T-cell (primary cell): ENCODE results near the gene CLDN10. TPM values are rescaled to one million over a fixed set of nuclear protein-coding genes. Genes with fewer than 3 reads are reported as not detected.

Source experiments
- ATAC-seq, 4 experiments: fragments of 200-7000 bp in 3 of 4; fragments of 150-1000 bp in 1 of 4; cut with Tn5 transposase; replicated peaks in 1 of 4; 1 replicate in 3 of 4; 2 replicates in 1 of 4; pipeline ENCODE4 v1.10.0; 2021; ENCODE audit warnings: moderate library complexity in 3 of 4, mild to moderate bottlenecking in 2 of 4, moderate number of reproducible peaks in 1 of 4
- CTCF ChIA-PET, 2 donors: fragments of 300-600 bp; sonication (Branson Sonifier 250); formaldehyde crosslinking; loops; one replicate each; lab custom pipeline; 2022; ENCODE audit warnings: antibody characterized with exemption in 2 of 2; lab: Charles Lee
- POLR2A ChIA-PET, 2 donors: fragments of 300-600 bp; sonication (Branson Sonifier 250); formaldehyde crosslinking; loops; one replicate each; lab custom pipeline; 2022; ENCODE audit warnings: antibody characterized with exemption in 2 of 2; lab: Charles Lee
- DNase-seq, 35 experiments: peaks; one replicate each; pipeline versions ENCODE4 v3.0.0 to v3.0.0-alpha.2; 2013 to 2023
- H3K27ac ChIP-seq: one replicate; pipeline ENCODE4 v1.5.1; 2013; ENCODE audit warnings: low read length
- H3K27me3 ChIP-seq, 2 experiments: replicated peaks in 1 of 2; 1 replicate in 1 of 2; 2 replicates in 1 of 2; pipeline versions ENCODE4 v1.6.1 to v1.7.0; 2013; ENCODE audit warnings: low read length in 1 of 2, mixed read lengths in 1 of 2; ENCODE audit not compliant: control insufficient read depth in 2 of 2, insufficient read depth in 2 of 2; ENCODE audit errors: extremely low read depth in 1 of 2
- H3K36me3 ChIP-seq, 2 donors: 1 replicate in 1 of 2; 2 replicates in 1 of 2; pipeline versions ENCODE4 v1.6.1 to v1.7.0; 2013; ENCODE audit warnings: low read length in 1 of 2; ENCODE audit not compliant: control insufficient read depth in 2 of 2, insufficient read depth in 1 of 2; ENCODE audit errors: extremely low read depth in 1 of 2
- H3K4me1 ChIP-seq, 2 experiments: 1 replicate in 1 of 2; 2 replicates in 1 of 2; pipeline versions ENCODE4 v1.6.1 to v1.7.0; 2013; ENCODE audit warnings: low read length in 2 of 2, mixed read lengths in 1 of 2; ENCODE audit not compliant: insufficient read depth in 2 of 2, control insufficient read depth in 1 of 2; ENCODE audit errors: extremely low read depth in 1 of 2
- H3K4me3 ChIP-seq, 2 donors: 1 replicate in 1 of 2; 2 replicates in 1 of 2; pipeline versions ENCODE4 v1.5.1 to v1.7.0; 2013; ENCODE audit warnings: mild to moderate bottlenecking in 2 of 2, low read length in 1 of 2, moderate library complexity in 1 of 2; ENCODE audit not compliant: control insufficient read depth in 1 of 2; ENCODE audit errors: extremely low read depth in 1 of 2
- H3K9me3 ChIP-seq: 2 replicates; pipeline ENCODE4 v1.7.0; 2013
- H3K27ac Mint-ChIP-seq, 2 donors: one replicate each; pipeline ENCODE4 v1.8.0; 2020 to 2021; ENCODE audit warnings: mild to moderate bottlenecking in 2 of 2, mixed read lengths in 2 of 2
- H3K27me3 Mint-ChIP-seq, 2 donors: one replicate each; pipeline ENCODE4 v1.8.0; 2021 to 2022; ENCODE audit warnings: mixed read lengths in 2 of 2
- H3K36me3 Mint-ChIP-seq: one replicate; pipeline ENCODE4 v1.8.0; 2021; ENCODE audit warnings: mixed read lengths
- H3K4me1 Mint-ChIP-seq, 3 donors: one replicate each; pipeline ENCODE4 v1.8.0; 2020 to 2022; ENCODE audit warnings: mixed read lengths in 3 of 3, mild to moderate bottlenecking in 1 of 3
- H3K4me3 Mint-ChIP-seq, 3 donors: one replicate each; pipeline ENCODE4 v1.8.0; 2020 to 2022; ENCODE audit warnings: mild to moderate bottlenecking in 3 of 3, mixed read lengths in 3 of 3, moderate library complexity in 3 of 3
- H3K9me3 Mint-ChIP-seq, 3 donors: one replicate each; pipeline ENCODE4 v1.8.0; 2020 to 2022; ENCODE audit warnings: mixed read lengths in 3 of 3
- WGBS: methylation state at CpG from one replicate; pipeline ENCODE4 v1.1.5; 2013; ENCODE audit warnings: missing lambda C conversion rate; ENCODE audit not compliant: insufficient coverage; 5-methylcytosine and 5-hydroxymethylcytosine counted together
- total RNA-seq, 35 experiments: library from RNA in 6 of 35; stranded (reverse) in 6 of 35; fragments of 120-200 nt in 1 of 35; gene quantifications; one replicate each; pipeline versions ENCODE4 v1.2.1 to v1.2.4 and lab custom pipeline; 2013 to 2026

CLDN10 gene
- total RNA-seq, 5 donors from 2014 or later (not counting 1 experiment from before 2014, with no cell fraction given), result 0.32 TPM; not detected in 4

GRCh38 chr13:95596701-95597100 lies 44.2 kb downstream of the CLDN10 start:
- Mint-ChIP-seq H3K9me3 (no peaks in the 10 kb centered on the region), H3K4me3 (no peak overlapping the region), H3K36me3 (no peaks in the 10 kb centered on the region), H3K27ac (no peak overlapping the region), H3K27me3 (peaks cover 3 to 7% of the 10 kb centered on the region in 2 donors), H3K4me1 (no peaks in the 10 kb centered on the region)
- no CpG with 5 or more reads among the region's 1 CpG for WGBS
- ChIA-PET CTCF (no interaction called here), POLR2A (no interaction called here)
- Histone ChIP-seq H3K27ac (no peak overlapping the region), H3K4me3 (no peak overlapping the region), H3K4me1 (no peaks in the 10 kb centered on the region), H3K27me3 (peaks cover 0 to 7% of the 10 kb centered on the region in 2 experiments), H3K9me3 (no peaks in the 10 kb centered on the region), H3K36me3 (no peaks in the 10 kb centered on the region)
- DNase-seq, result no peak
- ATAC-seq, result no peak

GRCh38 chr13:95601216-95601615 lies 48.7 kb downstream of the CLDN10 start:
- no peaks in the 10 kb centered on the region for H3K9me3 ChIP-seq
- H3K4me3 ChIP-seq, result no peak overlapping the region
- Mint-ChIP-seq H3K9me3 (no peaks in the 10 kb centered on the region), H3K4me3 (no peak overlapping the region), H3K27ac (no peak overlapping the region), H3K36me3 (no peaks in the 10 kb centered on the region), H3K4me1 (no peaks in the 10 kb centered on the region), H3K27me3 (peaks cover 10 to 13% of the 10 kb centered on the region in 2 donors)
- H3K36me3 ChIP-seq, result no peaks in the 10 kb centered on the region
- no peaks in the 10 kb centered on the region for H3K4me1 ChIP-seq
- 56% methylated on average over 2 of the region's 2 CpGs for WGBS
- ATAC-seq (no peak), DNase-seq (no peak)
- H3K27me3 ChIP-seq, result peaks cover 0 to 18% of the 10 kb centered on the region in 2 experiments
- H3K27ac ChIP-seq, result no peak overlapping the region
- POLR2A ChIA-PET, result no interaction called here
- CTCF ChIA-PET, result interaction anchor here in 1 of 2 donors (0.5 kb wide), 1 partner anchor 20 kb away, joined by 3 read pairs; no protein-coding TSS in a partner anchor

- Mint-ChIP-seq H3K4me3 (no peak overlapping the region), H3K9me3 (no peaks in the 10 kb centered on the region)
- no peaks in the 10 kb centered on the region for H3K4me1 ChIP-seq
Measured at GRCh38 chr13:95601906-95602305, 49.4 kb downstream of the CLDN10 start.

GRCh38 chr13:95603887-95604555 lies 51.5 kb downstream of the CLDN10 start:
- ChIA-PET CTCF (interaction anchor here (0.5 to 0.7 kb wide), 3 partner anchors 16 to 306 kb away, joined by 3 to 5 read pairs (median 3); no protein-coding TSS in a partner anchor), POLR2A (no interaction called here)
- Mint-ChIP-seq H3K27me3 (peaks cover 14 to 19% of the 10 kb centered on the region in 2 donors), H3K9me3 (no peaks in the 10 kb centered on the region), H3K4me1 (no peaks in the 10 kb centered on the region), H3K36me3 (no peaks in the 10 kb centered on the region), H3K4me3 (no peak overlapping the region), H3K27ac (no peak overlapping the region)
- Histone ChIP-seq H3K27ac (no peak overlapping the region), H3K36me3 (no peaks in the 10 kb centered on the region), H3K9me3 (no peaks in the 10 kb centered on the region), H3K4me1 (no peaks in the 10 kb centered on the region), H3K27me3 (peaks cover 0 to 18% of the 10 kb centered on the region in 2 experiments), H3K4me3 (no peak overlapping the region)
- no peak for DNase-seq
- WGBS, result 87% methylated on average over 7 of the region's 12 CpGs
- no peak for ATAC-seq

More at GRCh38 chr13:95601906-95602305, 49.4 kb downstream of the CLDN10 start:
- DNase-seq (no peak), ATAC-seq (no peak)
- Mint-ChIP-seq H3K27me3 (peaks cover 10 to 13% of the 10 kb centered on the region in 2 donors), H3K4me1 (no peaks in the 10 kb centered on the region), H3K27ac (no peak overlapping the region), H3K36me3 (no peaks in the 10 kb centered on the region)
- WGBS, result 79% methylated on average over 6 of the region's 6 CpGs
- ChIA-PET CTCF (no interaction called here), POLR2A (no interaction called here)
- no peaks in the 10 kb centered on the region for H3K9me3 ChIP-seq
- no peak overlapping the region for H3K4me3 ChIP-seq
- H3K36me3 ChIP-seq, result no peaks in the 10 kb centered on the region
- peaks cover 0 to 18% of the 10 kb centered on the region in 2 experiments for H3K27me3 ChIP-seq
- H3K27ac ChIP-seq, result no peak overlapping the region

- H3K9me3 Mint-ChIP-seq, result no peaks in the 10 kb centered on the region
- no peak overlapping the region for H3K4me3 ChIP-seq
- no peaks in the 10 kb centered on the region for H3K4me1 ChIP-seq
- H3K36me3 ChIP-seq, result no peaks in the 10 kb centered on the region
- H3K9me3 ChIP-seq, result no peaks in the 10 kb centered on the region
- ATAC-seq, result no peak
- H3K4me3 Mint-ChIP-seq, result no peak overlapping the region
- ChIA-PET POLR2A (no interaction called here), CTCF (interaction anchor here (0.6 to 0.7 kb wide), 2 partner anchors 16 to 19 kb away, joined by 3 read pairs; no protein-coding TSS in a partner anchor)
- H3K27ac ChIP-seq, result no peak overlapping the region
- H3K27me3 ChIP-seq, result peaks cover 0 to 18% of the 10 kb centered on the region in 2 experiments
- no CpG with 5 or more reads among the region's 3 CpGs for WGBS
- no peaks in the 10 kb centered on the region for H3K4me1 Mint-ChIP-seq
- no peak overlapping the region for H3K27ac Mint-ChIP-seq
- no peak for DNase-seq
- no peaks in the 10 kb centered on the region for H3K36me3 Mint-ChIP-seq
- H3K27me3 Mint-ChIP-seq, result peaks cover 14 to 19% of the 10 kb centered on the region in 2 donors
Measured at GRCh38 chr13:95604556-95604915, 52.0 kb downstream of the CLDN10 start.

- no peaks in the 10 kb centered on the region for H3K4me1 ChIP-seq
- no peaks in the 10 kb centered on the region for H3K36me3 Mint-ChIP-seq
- no peak overlapping the region for H3K4me3 ChIP-seq
- ChIA-PET CTCF (no interaction called here), POLR2A (no interaction called here)
- H3K27me3 Mint-ChIP-seq, result peaks cover 14 to 19% of the 10 kb centered on the region in 2 donors
- no peaks in the 10 kb centered on the region for H3K36me3 ChIP-seq
- 87% methylated on average over 3 of the region's 3 CpGs for WGBS
- ATAC-seq, result no peak
- no peaks in the 10 kb centered on the region for H3K9me3 Mint-ChIP-seq
- peaks cover 0 to 18% of the 10 kb centered on the region in 2 experiments for H3K27me3 ChIP-seq
- no peaks in the 10 kb centered on the region for H3K9me3 ChIP-seq
- no peaks in the 10 kb centered on the region for H3K4me1 Mint-ChIP-seq
- H3K27ac Mint-ChIP-seq, result no peak overlapping the region
- DNase-seq, result no peak
- H3K27ac ChIP-seq, result no peak overlapping the region
- no peak overlapping the region for H3K4me3 Mint-ChIP-seq
Measured at GRCh38 chr13:95605448-95606125, 53.1 kb downstream of the CLDN10 start.
